ENCODE results near the gene OR5B2. TPM values are rescaled to one million over a fixed set of nuclear protein-coding genes. Genes with fewer than 3 reads are reported as not detected.

OR5B2 gene
- total RNA-seq, result not detected in 2 replicates

GRCh38 chr11:58428021-58428420 lies at the start of gene OR5B2:
TSS of gene OR5B2 (minus strand) at chr11:58428121. CDS start at chr11:58423261, 4,860 bp downstream.

GRCh38 chr11:58442136-58442535 lies 14.2 kb upstream of the OR5B2 start, which contains the start of gene OR5B12:
TSS of gene OR5B12 (minus strand) at chr11:58442236. CDS start at chr11:58440151, 2,085 bp downstream.

GRCh38 chr11:58406774-58407173 lies 21.1 kb downstream of the OR5B2 start, which contains the start of gene OR5B3:
TSS of gene OR5B3 (minus strand) at chr11:58406874. CDS start at chr11:58403409, 3,465 bp downstream.

Other genes with a start within 250 kb of the OR5B2 start
- 0.12 TPM in 1 of 2 replicates, not detected in the other for gene OR9Q2, start 239.1 kb downstream of the OR5B2 start, total RNA-seq
- gene OR1S2, start 224.0 kb downstream of the OR5B2 start, total RNA-seq, result not detected in 2 replicates
- 0.12 TPM in 1 of 2 replicates, not detected in the other for gene OR1S1, start 215.4 kb downstream of the OR5B2 start, total RNA-seq
- not detected in 2 replicates for gene OR10Q1, start 199.2 kb downstream of the OR5B2 start, total RNA-seq
- gene OR10W1, start 159.9 kb downstream of the OR5B2 start, total RNA-seq, result not detected in 2 replicates
- gene OR5B17, start 69.1 kb downstream of the OR5B2 start, total RNA-seq, result not detected in 2 replicates
- gene OR5B3, start 21.2 kb downstream of the OR5B2 start, total RNA-seq, result not detected in 2 replicates
- gene OR5B12, start 14.1 kb upstream of the OR5B2 start, total RNA-seq, result 0.11 TPM in 1 of 2 replicates, not detected in the other
- gene OR5B21, start 80.0 kb upstream of the OR5B2 start, total RNA-seq, result not detected in 2 replicates
- gene LPXN, start 147.7 kb upstream of the OR5B2 start, total RNA-seq, result 11.2 and 34.6 TPM in 2 replicates
- gene ZFP91, start 150.9 kb upstream of the OR5B2 start, total RNA-seq, result 43.9 and 71.6 TPM in 2 replicates
- 1.4 and 3.3 TPM in 2 replicates for gene CNTF, start 194.5 kb upstream of the OR5B2 start, total RNA-seq